GM19240 (cell line): ENCODE measurements around the gene TRAPPC13.
"Not testable (repeated sequence)": the region's sequence is repeated elsewhere in the genome, so short reads cannot be mapped to it uniquely, and the experiment has no call there.

Source experiments
- DNase-seq: peaks from one replicate; pipeline ENCODE4 v3.0.0; 2011; ENCODE audit warnings: low spot score; ENCODE audit not compliant: insufficient read length

TRAPPC13 gene

GRCh38 chr5:65676056-65676455, 51.2 kb downstream of the TRAPPC13 start:
- DNase-seq: not testable (repeated sequence)

DNA sequence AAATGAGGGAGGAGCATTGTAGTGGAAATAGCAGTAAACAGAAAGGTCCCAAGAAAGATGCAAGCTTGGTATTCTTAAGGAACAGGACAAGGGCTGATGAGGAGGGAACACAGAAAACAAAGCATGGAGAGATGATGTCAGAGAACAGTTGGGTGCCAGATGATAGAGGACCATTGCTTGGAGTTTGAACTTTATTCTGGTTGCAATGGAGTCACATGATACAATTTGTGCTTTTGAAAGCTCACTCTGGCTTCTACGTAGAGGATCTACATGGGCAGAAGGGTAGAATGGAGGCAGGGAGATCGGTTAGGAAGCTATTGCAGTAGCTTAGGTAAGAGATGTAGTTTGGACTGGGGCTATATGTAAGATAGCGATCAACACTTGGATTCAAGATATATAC, 57.3 kb downstream of the TRAPPC13 start:
- no peak for DNase-seq

- no peak for DNase-seq
Measured at GRCh38 chr5:65693121-65693520, 68.3 kb downstream of the TRAPPC13 start.

DNA sequence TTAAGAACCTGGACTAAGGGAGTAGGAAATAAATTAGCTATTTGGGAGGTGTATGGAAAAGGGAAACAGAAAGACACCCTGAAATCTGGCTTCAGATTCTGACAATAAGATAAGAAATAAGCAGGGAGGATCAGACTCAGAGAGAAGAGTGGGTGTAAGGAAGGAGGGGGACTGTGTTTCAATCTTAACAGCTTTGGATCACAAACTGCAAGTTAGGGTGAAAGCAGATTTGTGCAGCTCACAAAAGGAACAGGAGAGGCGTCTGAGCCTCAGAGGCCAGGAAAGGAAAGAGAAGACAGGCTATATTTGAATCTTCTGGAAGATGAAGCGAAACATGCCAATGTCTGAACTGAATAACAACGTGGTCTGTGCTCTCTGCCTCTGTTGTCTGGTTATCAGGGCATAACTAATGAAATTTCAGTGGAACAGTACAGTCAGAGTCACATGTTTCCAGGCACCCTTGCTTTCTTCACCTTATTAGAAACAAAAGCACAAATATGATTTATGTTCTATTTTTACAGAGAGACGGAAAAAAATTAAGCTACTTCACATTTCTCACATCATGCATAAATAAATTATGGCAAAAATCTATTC, 70.4 kb downstream of the TRAPPC13 start:
- no peak for DNase-seq

DNA sequence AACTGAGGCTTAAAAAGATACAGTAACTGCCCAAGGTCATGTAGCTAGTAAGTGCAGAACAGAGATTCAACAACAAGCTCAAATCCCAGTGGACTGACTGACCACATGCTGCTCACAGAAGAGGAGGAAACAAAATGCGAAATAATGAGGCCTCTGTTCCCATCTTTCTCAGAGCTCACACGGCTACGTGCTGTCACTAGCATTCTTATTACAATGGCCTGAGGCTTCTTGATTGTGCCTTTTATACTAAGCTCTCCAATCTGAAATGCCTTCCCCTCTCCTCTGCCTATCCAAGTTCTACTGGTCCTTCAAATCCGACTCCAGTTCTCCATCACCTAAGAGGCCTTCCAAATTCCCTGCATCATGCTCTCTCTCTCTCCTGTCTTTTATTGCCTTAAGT, 71.1 kb downstream of the TRAPPC13 start:
- no peak for DNase-seq

DNA sequence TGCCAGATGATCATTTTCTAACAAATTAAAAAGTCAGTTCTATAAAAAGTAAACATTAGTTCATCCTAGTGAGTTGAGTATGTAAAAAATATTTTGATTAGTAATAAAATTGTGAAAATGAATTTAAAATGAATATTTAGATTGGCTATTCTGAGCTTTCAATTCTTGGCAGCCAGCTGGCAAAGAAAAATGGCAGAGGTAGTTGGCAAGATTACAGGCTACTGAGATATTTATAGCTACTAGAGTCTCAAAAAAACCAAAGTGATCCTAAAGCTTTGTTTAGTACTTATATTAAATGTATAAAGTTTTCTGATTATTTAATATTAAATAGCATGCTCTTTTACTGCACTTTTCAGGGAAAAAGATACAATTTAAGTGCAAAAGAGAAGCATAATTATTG, 72.1 kb downstream of the TRAPPC13 start:
- no peak for DNase-seq

- no peak for DNase-seq
Measured at GRCh38 chr5:65699338-65699737, 74.5 kb downstream of the TRAPPC13 start.

DNA sequence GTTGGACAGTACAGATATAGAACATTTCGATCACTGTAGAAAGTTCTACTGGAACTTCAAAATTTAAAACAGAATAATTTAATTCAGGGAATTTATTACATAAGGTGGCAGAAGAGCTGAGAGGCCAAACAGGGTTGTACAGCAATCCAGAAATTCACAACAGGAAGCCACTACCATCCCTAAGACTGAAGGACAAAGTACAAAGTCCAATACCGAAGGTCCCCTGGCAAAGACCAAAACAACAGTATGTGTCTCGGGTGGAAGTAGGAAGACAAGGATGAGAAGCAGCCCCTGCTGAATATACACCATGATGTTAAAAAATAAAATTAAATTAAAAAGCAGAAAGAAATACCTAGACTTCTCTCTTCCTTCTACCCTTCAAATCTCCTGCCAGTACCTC, 77.2 kb downstream of the TRAPPC13 start:
- no peak for DNase-seq

DNA sequence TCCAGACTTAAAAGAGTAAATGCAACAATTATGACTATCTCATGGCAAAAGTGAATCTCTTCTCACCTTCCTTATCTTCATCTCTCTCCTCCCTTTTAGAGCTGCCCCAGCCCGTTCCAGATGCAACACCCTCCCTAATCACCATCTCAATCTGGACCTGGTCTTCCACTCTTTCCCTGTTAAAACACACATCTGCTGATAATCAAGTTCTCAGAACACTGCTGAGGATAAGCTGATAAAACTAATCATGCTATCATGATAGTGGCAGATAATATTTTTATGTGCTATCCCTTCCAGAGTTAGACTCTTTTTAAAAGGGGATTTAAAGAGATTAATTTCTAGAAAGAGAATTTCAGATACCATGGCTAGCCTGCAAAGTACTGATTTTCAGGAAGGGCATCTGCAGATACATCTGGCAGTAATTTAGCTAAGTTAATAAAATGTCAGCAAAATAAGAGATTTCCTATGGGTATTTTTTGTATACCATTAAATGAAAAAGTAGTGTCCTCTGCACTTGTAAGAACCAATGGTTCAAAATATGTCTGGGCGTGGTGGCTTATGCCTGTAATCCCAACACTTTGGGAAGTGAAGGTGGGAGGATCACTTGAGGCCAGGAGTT, 79.9 kb downstream of the TRAPPC13 start:
- no peak for DNase-seq

- no peak for DNase-seq
Measured at GRCh38 chr5:65707663-65708062, 82.8 kb downstream of the TRAPPC13 start.

GRCh38 chr5:65708145-65708544, 83.3 kb downstream of the TRAPPC13 start:
- no peak for DNase-seq
